Left lung (tissue), 10 donors: ENCODE results near the gene FABP7. TPM values are rescaled to one million over a fixed set of nuclear protein-coding genes. Genes with fewer than 3 reads are reported as not detected.

Experiments
- ATAC-seq: fragments of 200-7000 bp; cut with Tn5 transposase; one replicate; pipeline ENCODE4 v1.9.1; 2020; ENCODE audit warnings: moderate library complexity
- DNase-seq, 4 donors: peaks; one replicate each; pipeline ENCODE4 v3.0.0-alpha.2; 2013 to 2020
- H3K27ac ChIP-seq, 2 donors: fragments of 200-600 bp; sonication (generic) in 1 of 2; one replicate each; pipeline versions ENCODE4 v1.5.0 to v1.8.0; 2020 to 2021
- H3K27me3 ChIP-seq, 2 donors: fragments of 200-600 bp; sonication (generic) in 1 of 2; one replicate each; pipeline versions ENCODE4 v1.5.0 to v1.8.0; 2020 to 2021
- H3K36me3 ChIP-seq, 2 donors: fragments of 200-600 bp; sonication (generic) in 1 of 2; one replicate each; pipeline versions ENCODE4 v1.5.0 to v1.8.0; 2020 to 2021
- H3K4me1 ChIP-seq, 2 donors: fragments of 200-600 bp; one replicate each; pipeline ENCODE4 v1.8.0; 2021
- H3K4me3 ChIP-seq, 2 donors: fragments of 200-600 bp; sonication (generic) in 1 of 2; one replicate each; pipeline versions ENCODE4 v1.5.0 to v1.8.0; 2020 to 2021; ENCODE audit warnings: mild to moderate bottlenecking in 1 of 2
- H3K9me3 ChIP-seq, 2 donors: fragments of 200-600 bp; sonication (generic) in 1 of 2; one replicate each; pipeline versions ENCODE4 v1.5.0 to v1.8.0; 2020 to 2021
- CTCF ChIP-seq, 2 donors: fragments of 200-600 bp; sonication (generic) in 1 of 2; IDR thresholded peaks; one replicate each; pipeline versions ENCODE4 v1.5.0 to v1.8.0; 2021; ENCODE audit warnings: antibody characterized with exemption in 2 of 2
- intact Hi-C, 2 donors: fragments of 100-400 bp; cut with DNase I; formaldehyde crosslinking; loops; one replicate each; pipeline versions ENCODE4 v1.11.2 to v1.14.2; 2022
- polyA plus RNA-seq, 6 donors: library from polyadenylated mRNA; unstranded; fragments of 120-200 nt; gene quantifications; one replicate each; pipeline ENCODE4 v1.2.1, GENCODE V29; 2013; ENCODE audit not compliant: insufficient read length in 6 of 6
- total RNA-seq, 2 donors: library from RNA; stranded (reverse); fragmentation: NEBNext Ultra II Directional; extraction: Animal tissue kit (Norgen Biotek cat#: 25700); gene quantifications; one replicate each; pipeline ENCODE4 v1.2.1, GENCODE V29; 2021
- donor health status: DM: no; HTN: yes; CAD: no.
- donor health status: DM: no; HTN: no; CAD: no.

The FABP7 gene
- total and polyA plus RNA-seq, 8 donors = 7.1 to 39.3 (median 16.6) TPM; not detected in 2

DNA sequence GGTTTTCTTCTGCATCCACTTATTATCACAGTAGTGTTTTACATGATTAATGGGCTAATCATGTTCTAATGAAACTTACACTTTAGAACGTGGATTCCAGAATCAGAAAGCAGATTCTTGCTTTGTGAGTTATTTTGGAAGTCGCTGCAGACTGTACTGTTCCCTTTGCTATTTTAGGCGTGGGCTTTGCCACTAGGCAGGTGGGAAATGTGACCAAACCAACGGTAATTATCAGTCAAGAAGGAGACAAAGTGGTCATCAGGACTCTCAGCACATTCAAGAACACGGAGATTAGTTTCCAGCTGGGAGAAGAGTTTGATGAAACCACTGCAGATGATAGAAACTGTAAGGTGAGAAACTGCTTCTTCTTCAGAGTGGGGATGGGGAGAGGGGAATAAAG lies 598 bp downstream of the FABP7 start:
- intact Hi-C loops = no loop called here
- no peak for ATAC-seq
- no peak for TF ChIP-seq CTCF (IDR thresholded peaks at IDR 0.05)

GRCh38 chr6:122781716-122782115 lies 2.2 kb downstream of the FABP7 start:
- Histone ChIP-seq H3K4me3 (no peak overlapping the region), H3K9me3 (no peaks in the 10 kb centered on the region), H3K36me3 (no peaks in the 10 kb centered on the region), H3K27ac (no peak overlapping the region), H3K4me1 (no peaks in the 10 kb centered on the region), H3K27me3 (peaks cover 0 to 12% of the 10 kb centered on the region in 2 donors)
- intact Hi-C loops = no loop called here
- DNase-seq (no peak), ATAC-seq (no peak)
- TF ChIP-seq CTCF (IDR thresholded peaks at IDR 0.05) = no peak

More for the DNA sequence above, 598 bp downstream of the FABP7 start:
- H3K27ac ChIP-seq = no peak overlapping the region
- H3K27me3 ChIP-seq = peaks cover 0 to 12% of the 10 kb centered on the region in 2 donors
- H3K36me3 ChIP-seq = no peaks in the 10 kb centered on the region
- no peaks in the 10 kb centered on the region for H3K9me3 ChIP-seq
- H3K4me1 ChIP-seq = no peaks in the 10 kb centered on the region
- DNase-seq = no peak
- H3K4me3 ChIP-seq = no peak overlapping the region

DNA sequence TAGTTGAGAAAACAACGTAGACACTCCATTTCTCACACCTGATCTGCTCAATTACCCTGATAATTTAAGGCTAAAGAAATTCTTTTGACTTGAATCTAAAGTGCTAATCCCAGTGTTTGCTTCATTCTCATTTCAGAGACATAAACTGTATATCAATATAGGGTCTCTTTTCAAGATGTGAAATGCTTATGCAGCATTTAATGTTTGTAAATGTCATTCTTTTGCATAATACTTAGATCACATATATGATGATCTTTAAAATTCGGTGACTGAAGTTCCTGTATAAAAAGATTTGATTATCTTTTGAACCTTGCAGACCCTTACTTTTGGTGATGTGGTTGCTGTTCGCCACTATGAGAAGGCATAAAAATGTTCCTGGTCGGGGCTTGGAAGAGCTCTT lies 3.9 kb downstream of the FABP7 start:
- Histone ChIP-seq H3K27ac (no peak overlapping the region), H3K27me3 (peaks cover 0 to 24% of the 10 kb centered on the region in 2 donors), H3K36me3 (no peaks in the 10 kb centered on the region), H3K9me3 (no peaks in the 10 kb centered on the region), H3K4me1 (peaks cover 1 to 4% of the 10 kb centered on the region in 2 donors), H3K4me3 (no peak overlapping the region)
- intact Hi-C loops = no loop called here
- ATAC-seq (no peak), DNase-seq (no peak)
- TF ChIP-seq CTCF (IDR thresholded peaks at IDR 0.05) = no peak

DNA sequence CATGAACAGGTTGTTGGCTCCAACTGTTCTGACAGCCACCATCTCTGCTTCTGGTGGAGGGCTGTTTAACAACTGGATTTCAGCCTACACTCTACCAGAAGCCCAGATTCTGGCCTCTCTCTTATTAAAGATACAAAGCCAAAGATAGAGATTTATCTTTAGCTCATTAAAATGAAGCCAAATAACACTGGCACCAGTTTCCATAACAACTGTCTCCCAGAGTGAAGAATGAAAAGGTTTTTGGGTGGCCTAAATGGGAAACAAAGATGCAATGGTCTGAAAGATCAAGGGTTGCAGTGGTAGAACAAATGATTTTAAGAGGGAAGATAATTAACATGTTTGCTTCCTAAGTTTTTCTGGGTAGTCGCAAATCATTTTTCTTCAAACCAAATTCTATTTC lies 6.4 kb downstream of the FABP7 start:
- no peak for TF ChIP-seq CTCF (IDR thresholded peaks at IDR 0.05)
- Histone ChIP-seq H3K9me3 (no peaks in the 10 kb centered on the region), H3K4me3 (no peak overlapping the region), H3K36me3 (no peaks in the 10 kb centered on the region), H3K4me1 (peaks cover 6 to 18% of the 10 kb centered on the region in 2 donors), H3K27ac (no peak overlapping the region), H3K27me3 (peaks cover 0 to 23% of the 10 kb centered on the region in 2 donors)
- no peak for ATAC-seq
- no peak for DNase-seq
- intact Hi-C loops = no loop called here

GRCh38 chr6:122787721-122788120 lies 8.2 kb downstream of the FABP7 start:
- Histone ChIP-seq H3K36me3 (no peaks in the 10 kb centered on the region), H3K27me3 (peaks cover 0 to 23% of the 10 kb centered on the region in 2 donors), H3K27ac (no peak overlapping the region), H3K4me1 (peaks cover 6 to 35% of the 10 kb centered on the region in 2 donors), H3K4me3 (no peak overlapping the region), H3K9me3 (no peaks in the 10 kb centered on the region)
- intact Hi-C loops = no loop called here
- DNase-seq (no peak), ATAC-seq (no peak)
- TF ChIP-seq CTCF (IDR thresholded peaks at IDR 0.05) = no peak
